Ovary (tissue), 9 donors: ENCODE data around the gene NDFIP1. TPM values are rescaled to one million over a fixed set of nuclear protein-coding genes. Genes with fewer than 3 reads are reported as not detected.

Source experiments
- DNase-seq, 5 donors: peaks; one replicate each; pipeline ENCODE4 v3.0.0-alpha.2; 2019 to 2020
- H3K27ac ChIP-seq, 2 donors: fragments of 200-600 bp; one replicate each; pipeline versions ENCODE4 v1.5.1 to v1.8.0; 2019 to 2022
- H3K27me3 ChIP-seq: fragments of 200-600 bp; one replicate; pipeline ENCODE4 v1.8.0; 2022
- H3K36me3 ChIP-seq: fragments of 200-600 bp; sonication (generic); one replicate; pipeline ENCODE4 v1.5.1; 2019
- H3K4me1 ChIP-seq: one replicate; pipeline ENCODE4 v1.8.1; 2013; ENCODE audit warnings: mild to moderate bottlenecking, moderate library complexity; ENCODE audit not compliant: insufficient read depth
- H3K4me3 ChIP-seq: fragments of 200-600 bp; sonication (generic); one replicate; pipeline ENCODE4 v1.5.1; 2017
- H3K9me3 ChIP-seq, 2 donors: fragments of 200-600 bp in 1 of 2; sonication (generic) in 1 of 2; one replicate each; pipeline versions ENCODE4 v1.5.1 to v1.8.1; 2013 to 2019; ENCODE audit warnings: mild to moderate bottlenecking in 1 of 2, moderate library complexity in 1 of 2
- CTCF ChIP-seq, 3 donors: fragments of 450-650 bp in 2 of 3; fragments of 200-600 bp in 1 of 3; IDR thresholded peaks; one replicate each; pipeline versions ENCODE4 v1.5.1 to v1.8.0; 2016 to 2022; ENCODE audit warnings: antibody characterized with exemption in 3 of 3, mild to moderate bottlenecking in 1 of 3
- EP300 ChIP-seq: sonication (generic); formaldehyde crosslinking; IDR thresholded peaks from one replicate; pipeline ENCODE4 v1.6.1; 2017; ENCODE audit warnings: antibody characterized with exemption
- POLR2A ChIP-seq: fragments of 450-650 bp; IDR thresholded peaks from one replicate; pipeline ENCODE4 v1.6.1; 2017; ENCODE audit warnings: antibody characterized with exemption, mild to moderate bottlenecking, moderate library complexity
- WGBS, 3 donors: extraction: QIAGEN DNeasy Blood & Tissue Kit in 1 of 3; methylation state at CpG; one replicate each; pipeline versions ENCODE4 v1.1.5 to v1.1.7; 2013 to 2017; 5-methylcytosine and 5-hydroxymethylcytosine counted together
- intact Hi-C, 4 donors: fragments of 100-400 bp; cut with DNase I; formaldehyde crosslinking; loops; one replicate each; pipeline versions ENCODE4 v1.11.0 to v1.15.1; 2022 to 2023
- polyA plus RNA-seq, 2 donors: library from polyadenylated mRNA; stranded (reverse); fragments of 200-250 nt in 1 of 2; fragments of 350-450 nt in 1 of 2; fragmentation: Illumina TruSeq in 1 of 2; extraction: RNeasy Lipid Tissue Mini Kit (QIAGEN cat#74804) in 1 of 2; gene quantifications; one replicate each; pipeline ENCODE4 v1.2.3, GENCODE V29; 2013 to 2014
- total RNA-seq, 7 donors: library from RNA; depleted of rRNA in 2 of 7; stranded (reverse); fragments of >200 nt in 2 of 7; fragmentation: NEBNext Ultra II Directional in 3 of 7; extraction: Animal tissue kit (Norgen Biotek cat#: 25700) in 3 of 7; gene quantifications; one replicate each; pipeline versions ENCODE4 v1.1.0 to v1.2.4, GENCODE V29; 2016 to 2023
- donor health status: DM: no; HTN: no; CAD: no; lungs with moderate emphysema.
- donor health status: DM: no; HTN: no; CAD: no.
- donor health status: Bipolar disorder and iron deficiency.
- donor health status: DM: yes; HTN: yes; CAD: no.
- donor health status: DM: no; HTN: no; CAD: no.
- donor health status: DM: yes; HTN: yes; CAD: no.

NDFIP1 gene
- total and polyA plus RNA-seq, 9 donors: 54.8 to 192 (median 70.0) TPM

DNA sequence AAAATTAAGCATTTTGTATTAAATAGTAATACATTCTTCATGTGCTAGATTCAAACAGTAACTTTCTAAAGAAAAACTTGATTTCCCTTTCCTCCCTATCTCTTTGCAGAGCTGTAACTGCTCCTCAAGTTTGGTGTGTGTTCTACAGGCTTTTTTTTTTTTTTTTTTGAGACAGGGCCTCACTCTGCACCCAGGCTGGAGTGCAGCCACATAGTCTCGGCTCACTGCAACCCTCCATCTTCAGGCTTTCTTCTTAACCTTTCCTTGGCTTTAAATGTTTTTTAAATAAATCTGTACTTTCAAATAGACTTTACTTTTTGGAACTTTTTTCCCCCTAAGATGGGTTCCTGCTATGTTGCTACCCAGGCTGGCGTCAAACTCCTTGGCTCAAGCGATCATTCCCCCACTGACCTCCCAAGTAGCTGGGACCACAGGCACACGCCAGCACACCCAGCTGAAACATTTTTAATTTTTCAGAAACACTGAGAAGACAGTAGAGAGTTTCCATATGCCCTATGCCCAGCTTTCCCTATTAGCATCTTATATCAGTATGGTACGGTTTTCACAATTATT is 9.1 kb downstream of the NDFIP1 start:
- H3K9me3 ChIP-seq: no peaks in the 10 kb centered on the region
- no peak for DNase-seq
- H3K4me1 ChIP-seq: peaks cover 7% of the 10 kb centered on the region
- no peak overlapping the region for H3K4me3 ChIP-seq
- intact Hi-C loops: no loop called here
- 25 to 32% (median 28%) methylated on average over 5 of the region's 5 CpGs for WGBS, 3 donors
- no peaks in the 10 kb centered on the region for H3K36me3 ChIP-seq
- no peak overlapping the region for H3K27ac ChIP-seq
- no peaks in the 10 kb centered on the region for H3K27me3 ChIP-seq
- TF ChIP-seq EP300: no peak
- TF ChIP-seq POLR2A: no peak
- TF ChIP-seq CTCF (IDR thresholded peaks at IDR 0.05): no peak

DNA sequence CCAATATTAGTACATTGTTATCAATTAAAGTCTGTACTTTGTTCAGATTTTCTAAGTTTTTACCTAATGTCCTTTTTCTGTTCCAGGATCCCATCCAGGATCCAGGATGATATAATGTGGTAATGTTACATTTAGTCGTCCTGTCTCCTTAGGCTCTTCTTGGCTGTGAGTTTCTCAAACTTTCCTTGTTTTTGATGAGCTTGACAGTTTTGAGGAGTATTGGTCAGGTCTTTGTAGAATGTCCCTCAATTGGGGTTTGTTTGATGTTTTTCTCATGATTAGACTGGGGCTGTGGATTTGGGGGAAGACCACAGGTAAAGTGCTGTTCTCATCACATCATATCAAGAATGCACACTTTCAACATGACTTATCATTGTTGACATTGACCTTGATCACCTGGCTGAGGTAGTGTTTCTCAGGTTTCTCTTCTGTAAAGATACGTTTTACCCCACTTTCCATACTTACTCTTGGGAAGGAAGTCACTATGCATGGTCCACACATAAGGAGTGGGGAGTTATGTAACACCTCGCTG is 9.6 kb downstream of the NDFIP1 start:
- no peak for TF ChIP-seq POLR2A
- no peak for TF ChIP-seq CTCF (IDR thresholded peaks at IDR 0.05)
- no peak for TF ChIP-seq EP300
- H3K36me3 ChIP-seq: no peaks in the 10 kb centered on the region
- H3K27me3 ChIP-seq: no peaks in the 10 kb centered on the region
- WGBS, 3 donors: 66 to 76% (median 73%) methylated on average over 3 of the region's 3 CpGs
- DNase-seq: no peak
- no peak overlapping the region for H3K4me3 ChIP-seq
- H3K9me3 ChIP-seq: no peaks in the 10 kb centered on the region
- H3K4me1 ChIP-seq: peaks cover 7% of the 10 kb centered on the region
- H3K27ac ChIP-seq: no peak overlapping the region
- intact Hi-C loops: no loop called here

- peaks cover 7% of the 10 kb centered on the region for H3K4me1 ChIP-seq
These were observed 10.6 kb downstream of the NDFIP1 start for GRCh38 chr5:142119051-142119625.

GRCh38 chr5:142120247-142120935 is 11.8 kb downstream of the NDFIP1 start:
- 86 to 95% (median 92%) methylated on average over 3 of the region's 3 CpGs for WGBS, 3 donors
- Histone ChIP-seq H3K27ac (no peak overlapping the region), H3K9me3 (no peaks in the 10 kb centered on the region), H3K36me3 (no peaks in the 10 kb centered on the region), H3K4me1 (peaks cover 7% of the 10 kb centered on the region), H3K4me3 (no peak overlapping the region), H3K27me3 (no peaks in the 10 kb centered on the region)
- no peak for TF ChIP-seq CTCF (IDR thresholded peaks at IDR 0.05)
- no peak for TF ChIP-seq POLR2A
- no peak for TF ChIP-seq EP300
- intact Hi-C loops: no loop called here
- no peak for DNase-seq

More at GRCh38 chr5:142119051-142119625, 10.6 kb downstream of the NDFIP1 start:
- H3K27ac ChIP-seq: no peak overlapping the region
- no peak overlapping the region for H3K4me3 ChIP-seq
- DNase-seq: no peak
- intact Hi-C loops: no loop called here
- H3K36me3 ChIP-seq: no peaks in the 10 kb centered on the region
- H3K9me3 ChIP-seq: no peaks in the 10 kb centered on the region
- TF ChIP-seq POLR2A (no peak), CTCF (IDR thresholded peaks at IDR 0.05) (no peak), EP300 (no peak)
- H3K27me3 ChIP-seq: no peaks in the 10 kb centered on the region
